Stimulated activated CD8-positive, alpha-beta memory T cell treated with anti-CD3 and anti-CD28 coated beads, Interleukin-12 subunit alpha, Interleukin-12 subunit beta, amount 100 ng/mL, for 1 hour (primary cell): ENCODE measurements around the gene FGGY.
"Not testable (repeated sequence)": the region's sequence is repeated elsewhere in the genome, so short reads cannot be mapped to it uniquely, and the experiment has no call there.

Experiments
- DNase-seq: peaks from one replicate; pipeline ENCODE4 v3.0.0-alpha.2; 2020; ENCODE audit warnings: low read depth

The FGGY gene

DNA sequence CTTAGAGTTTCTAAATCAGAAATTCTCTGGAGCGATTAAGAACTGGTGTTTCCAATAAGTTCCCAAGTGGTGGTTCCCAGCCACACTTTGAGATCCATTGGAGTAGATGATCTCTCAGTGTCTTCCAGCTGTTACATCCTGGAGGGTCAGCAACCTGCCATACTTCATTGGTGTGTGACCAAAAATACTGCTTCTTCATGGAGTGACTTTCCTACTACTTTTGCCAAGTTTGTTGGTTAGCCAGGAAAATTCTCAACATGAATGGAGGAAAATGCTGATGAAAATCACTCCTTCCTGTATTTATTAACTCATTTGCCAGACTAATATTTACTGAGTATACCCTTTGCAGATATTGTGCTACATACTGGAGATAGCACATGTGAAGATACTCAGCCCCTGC is 186.1 kb downstream of the FGGY start:
- DNase-seq, result no peak

GRCh38 chr1:59484096-59484495 is 187.2 kb downstream of the FGGY start:
- DNase-seq, result no peak

GRCh38 chr1:59485171-59485570 is 188.3 kb downstream of the FGGY start:
- no peak for DNase-seq

GRCh38 chr1:59485949-59486348 is 189.1 kb downstream of the FGGY start:
- no peak for DNase-seq

GRCh38 chr1:59486615-59487014 is 189.7 kb downstream of the FGGY start:
- DNase-seq, result no peak

GRCh38 chr1:59487335-59488031 is 190.6 kb downstream of the FGGY start:
- DNase-seq, result no peak

GRCh38 chr1:59492500-59492899 is 195.6 kb downstream of the FGGY start:
- no peak for DNase-seq

DNA sequence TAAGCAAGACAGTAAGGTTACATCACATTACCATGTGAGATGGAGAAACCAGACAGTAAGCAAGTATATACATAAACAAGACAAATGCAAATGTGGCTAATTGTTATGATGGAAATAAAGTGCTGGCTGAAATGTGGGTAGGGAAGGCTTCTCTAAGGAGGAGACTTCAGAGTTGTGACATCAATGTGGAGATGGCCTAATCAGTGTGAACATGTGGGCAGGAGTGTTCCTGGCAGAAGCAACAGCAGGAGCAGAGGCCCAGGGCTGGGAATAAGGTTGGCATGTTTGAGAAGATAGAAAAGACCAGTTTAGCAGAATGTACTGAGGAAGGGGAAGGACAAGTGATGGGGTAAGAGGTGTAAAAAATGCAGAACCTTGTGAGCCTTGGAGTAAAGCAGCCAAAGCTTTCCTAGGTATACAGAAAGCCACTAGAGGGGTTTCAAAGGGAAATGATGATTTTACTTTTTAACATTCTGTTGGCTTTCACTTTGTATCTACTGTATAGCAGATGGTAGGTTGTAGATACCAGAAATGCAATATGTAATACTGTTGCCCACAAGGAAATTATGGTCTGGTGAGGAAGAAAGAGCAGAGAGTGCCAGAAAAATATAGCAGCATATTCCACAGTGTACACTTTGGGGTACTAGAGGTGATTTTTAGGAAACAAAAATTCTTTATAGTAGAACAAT is 197.4 kb downstream of the FGGY start:
- no peak for DNase-seq

DNA sequence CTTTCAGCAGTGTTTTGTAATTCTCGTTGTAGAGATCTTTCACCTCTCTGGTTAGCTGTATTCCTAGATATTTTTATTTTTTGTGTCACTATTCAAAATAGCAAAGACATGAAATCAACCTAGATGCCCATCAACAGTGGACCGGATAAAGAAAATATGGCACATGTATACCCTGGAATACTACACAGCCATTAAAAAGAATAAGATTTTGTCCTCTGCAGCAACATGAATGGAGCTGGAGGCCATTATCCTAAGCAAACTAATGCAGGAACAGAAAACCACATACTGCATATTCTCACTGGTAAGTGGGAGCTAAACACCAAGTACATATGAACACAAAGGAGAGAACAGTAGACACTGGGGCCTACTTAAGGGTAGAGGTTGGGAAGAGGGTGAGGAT is 199.3 kb downstream of the FGGY start:
- DNase-seq, result not testable (repeated sequence)

- no peak for DNase-seq
Observed at GRCh38 chr1:59497616-59498015, 200.7 kb downstream of the FGGY start.

DNA sequence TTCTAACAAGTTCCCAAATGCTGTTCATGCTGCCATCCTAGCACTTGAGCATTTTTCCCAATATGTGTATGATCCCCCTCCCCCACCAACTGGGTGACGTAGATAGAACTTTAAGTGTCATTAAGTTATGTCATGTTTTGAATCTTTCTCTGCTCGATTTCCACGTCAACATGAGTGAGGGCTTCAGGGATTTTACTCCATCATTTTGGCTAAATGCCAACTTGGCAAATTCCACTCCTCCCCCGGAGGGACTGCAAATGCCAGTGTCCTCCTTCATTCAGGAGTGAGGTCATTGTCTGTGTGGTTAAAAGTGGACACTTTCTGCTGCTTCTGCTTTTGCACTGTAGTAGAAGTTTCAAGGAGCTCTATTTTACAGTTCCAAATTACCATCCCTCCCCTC is 201.7 kb downstream of the FGGY start:
- no peak for DNase-seq

DNA sequence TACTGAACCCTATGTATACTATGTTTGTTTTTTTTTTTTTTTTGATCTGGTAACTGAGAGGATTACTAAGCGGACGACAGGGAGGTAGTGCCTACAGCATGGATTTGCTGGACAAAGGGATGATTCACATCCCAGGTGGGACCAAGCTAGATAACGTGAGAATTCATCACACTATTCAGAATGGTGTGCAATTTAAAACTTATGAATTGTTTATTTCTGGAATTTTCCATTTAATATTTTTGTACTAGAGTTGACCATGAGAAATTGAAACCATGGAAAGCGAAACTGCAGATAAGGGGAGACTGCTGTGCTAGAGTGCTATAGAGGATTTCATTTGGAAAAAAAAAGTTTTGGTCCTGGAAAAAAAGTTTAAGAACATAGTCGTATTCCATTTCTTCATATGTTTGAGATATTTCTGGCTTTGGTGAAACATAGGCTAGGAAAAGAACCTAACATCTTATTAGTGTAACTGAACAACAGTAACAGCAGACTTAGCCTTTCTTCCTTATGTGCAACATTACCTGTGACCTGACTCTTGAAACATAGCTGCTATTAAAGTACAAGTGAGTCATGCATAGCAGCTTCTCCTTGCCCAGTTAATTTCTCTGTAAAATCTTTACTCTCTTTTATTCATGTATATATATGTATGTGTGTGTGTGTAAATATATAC is 202.5 kb downstream of the FGGY start:
- DNase-seq, result no peak

- no peak for DNase-seq
Observed at GRCh38 chr1:59499943-59500569, 203.2 kb downstream of the FGGY start.

GRCh38 chr1:59500950-59501742 is 204.3 kb downstream of the FGGY start:
- DNase-seq, result no peak

DNA sequence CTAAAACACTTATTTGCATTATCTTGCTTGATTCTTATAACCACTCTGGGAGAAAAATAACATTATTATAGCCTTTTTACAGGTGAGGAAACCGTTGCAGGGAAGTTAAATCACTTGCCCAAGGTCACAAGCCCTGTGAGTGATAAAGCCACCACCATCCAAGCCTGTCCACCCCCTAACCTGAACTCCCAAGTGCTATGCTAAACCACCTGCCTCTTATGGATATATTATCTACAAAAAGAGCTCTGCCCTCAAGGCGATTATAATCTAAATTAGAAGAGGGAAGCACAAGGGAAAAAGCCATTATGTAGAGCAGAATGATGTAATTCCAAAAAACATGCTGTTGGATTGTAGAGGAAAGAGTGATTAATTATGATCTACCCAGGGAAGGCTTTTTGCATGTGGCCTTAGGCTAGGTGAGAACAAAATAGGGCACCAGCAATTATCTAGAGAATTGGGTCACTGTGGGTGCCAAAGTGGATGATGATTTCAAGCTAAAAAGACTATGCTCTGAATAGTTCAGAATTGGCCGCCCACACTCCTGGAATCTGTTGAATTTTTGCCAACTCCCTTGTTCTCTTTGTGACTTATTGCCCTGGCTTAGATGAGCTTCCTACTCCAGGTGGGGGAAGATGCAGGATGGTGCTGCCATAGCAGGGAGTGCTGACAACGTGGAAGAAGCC is 205.3 kb downstream of the FGGY start:
- DNase-seq, result no peak

DNA sequence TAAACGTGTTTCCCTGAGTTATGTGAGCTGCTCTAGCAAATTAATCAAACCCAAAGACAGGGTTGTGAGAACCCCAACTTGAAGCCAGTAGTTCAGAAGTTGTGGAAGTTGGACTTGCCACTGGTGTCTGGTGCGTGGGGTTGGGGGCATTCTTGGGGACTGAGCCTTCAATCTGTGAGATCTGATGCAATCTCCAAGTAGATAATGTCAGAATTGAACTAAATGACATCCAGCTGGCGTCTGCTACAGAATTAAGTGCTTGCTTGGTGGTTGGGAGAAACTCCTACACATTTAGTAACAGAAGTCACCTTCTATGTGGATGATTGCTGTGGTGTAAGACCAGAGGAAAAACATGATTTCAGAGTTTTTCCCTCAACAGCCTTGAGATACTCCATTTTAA is 207.4 kb downstream of the FGGY start:
- no peak for DNase-seq

DNA sequence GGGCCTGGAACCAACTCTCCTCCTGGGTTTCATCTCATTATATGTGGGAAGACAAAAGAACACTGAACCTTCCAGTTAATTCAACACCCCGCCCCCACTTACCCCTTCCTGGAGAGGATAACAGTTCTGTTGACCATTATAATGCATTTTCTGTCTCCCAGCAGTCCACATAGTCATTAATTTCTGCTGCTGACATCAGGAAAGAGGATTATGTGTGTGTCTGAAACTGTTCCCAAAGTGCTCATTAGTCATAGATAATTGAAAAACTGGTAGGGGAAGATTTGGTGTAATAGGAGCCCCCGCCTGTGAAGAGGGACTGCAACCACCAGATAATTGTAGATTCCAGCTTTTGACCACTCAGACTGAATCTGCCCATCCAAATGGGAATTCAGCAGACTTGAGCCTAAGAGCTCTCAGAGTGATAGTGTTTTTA is 208.7 kb downstream of the FGGY start:
- DNase-seq, result no peak

- DNase-seq, result no peak
Observed at GRCh38 chr1:59506952-59507351, 210.1 kb downstream of the FGGY start.

- no peak for DNase-seq
Observed at GRCh38 chr1:59509341-59509875, 212.5 kb downstream of the FGGY start.

DNA sequence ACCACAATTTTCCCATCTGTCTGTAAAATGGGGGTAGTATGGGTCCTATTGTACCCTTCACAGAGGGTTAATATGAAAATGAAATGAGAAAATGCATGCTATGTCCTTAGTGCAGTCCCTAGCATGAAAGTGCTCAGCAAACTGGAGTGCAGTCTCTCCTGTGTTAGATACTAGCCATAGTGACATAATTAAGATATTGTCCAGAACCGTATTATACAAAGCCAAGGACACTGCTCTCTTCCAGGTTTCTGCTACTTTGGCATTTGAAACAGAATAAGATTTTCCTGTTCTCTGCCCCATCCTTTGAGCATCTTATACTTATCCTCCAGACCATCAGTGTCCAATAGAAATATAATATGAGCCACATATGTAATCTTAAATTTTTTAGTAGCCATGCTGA is 213.4 kb downstream of the FGGY start:
- no peak for DNase-seq
